Esophagus squamous epithelium (tissue), 4 donors: ENCODE results near the gene TIGIT.

ENCODE experiments used
- POLR2A ChIP-seq, 4 donors: fragments of 450-650 bp; IDR thresholded peaks; one replicate each; pipeline ENCODE4 v1.6.1; 2017; ENCODE audit warnings: antibody characterized with exemption in 4 of 4, mild to moderate bottlenecking in 4 of 4, moderate library complexity in 3 of 4
- TF ChIP-seq, protein P1 (sequence below), 6 experiments: fragments of 450-650 bp in 4 of 6; fragments of 200-600 bp in 2 of 6; sonication (generic) in 2 of 6; IDR thresholded peaks; one replicate each; pipeline ENCODE4 v1.5.1; 2016 to 2019; ENCODE audit warnings: antibody characterized with exemption in 6 of 6, mild to moderate bottlenecking in 4 of 6, moderate library complexity in 4 of 6

DNA sequence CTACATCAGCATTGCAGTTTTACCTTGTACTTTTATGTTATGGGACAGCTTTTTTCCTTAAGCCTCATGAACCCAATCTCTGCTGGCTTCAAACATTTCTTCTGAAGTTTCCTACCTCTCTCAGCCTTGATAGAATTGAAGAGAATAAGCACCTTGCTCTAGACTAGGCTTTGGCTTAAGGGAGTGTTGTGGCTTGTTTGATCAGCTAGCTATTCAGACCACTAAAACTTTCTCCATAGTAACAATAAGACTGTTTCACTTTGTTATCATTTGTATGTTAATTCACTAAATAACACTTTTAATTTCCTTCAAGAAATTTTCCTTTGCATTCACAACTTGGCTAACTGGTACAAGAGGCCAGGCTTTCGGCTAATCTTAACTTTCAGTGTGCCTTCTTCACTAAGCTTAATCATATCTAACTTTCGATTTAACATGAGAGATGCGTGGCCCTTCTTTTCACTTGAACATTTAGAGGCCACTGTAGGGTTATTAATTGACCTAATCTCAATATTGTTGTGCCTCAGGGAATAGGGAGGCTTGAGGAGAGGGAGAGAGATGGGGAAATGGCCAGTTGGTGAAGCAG, 8.1 kb upstream of the TIGIT start:
- TF ChIP-seq, protein P1, sequence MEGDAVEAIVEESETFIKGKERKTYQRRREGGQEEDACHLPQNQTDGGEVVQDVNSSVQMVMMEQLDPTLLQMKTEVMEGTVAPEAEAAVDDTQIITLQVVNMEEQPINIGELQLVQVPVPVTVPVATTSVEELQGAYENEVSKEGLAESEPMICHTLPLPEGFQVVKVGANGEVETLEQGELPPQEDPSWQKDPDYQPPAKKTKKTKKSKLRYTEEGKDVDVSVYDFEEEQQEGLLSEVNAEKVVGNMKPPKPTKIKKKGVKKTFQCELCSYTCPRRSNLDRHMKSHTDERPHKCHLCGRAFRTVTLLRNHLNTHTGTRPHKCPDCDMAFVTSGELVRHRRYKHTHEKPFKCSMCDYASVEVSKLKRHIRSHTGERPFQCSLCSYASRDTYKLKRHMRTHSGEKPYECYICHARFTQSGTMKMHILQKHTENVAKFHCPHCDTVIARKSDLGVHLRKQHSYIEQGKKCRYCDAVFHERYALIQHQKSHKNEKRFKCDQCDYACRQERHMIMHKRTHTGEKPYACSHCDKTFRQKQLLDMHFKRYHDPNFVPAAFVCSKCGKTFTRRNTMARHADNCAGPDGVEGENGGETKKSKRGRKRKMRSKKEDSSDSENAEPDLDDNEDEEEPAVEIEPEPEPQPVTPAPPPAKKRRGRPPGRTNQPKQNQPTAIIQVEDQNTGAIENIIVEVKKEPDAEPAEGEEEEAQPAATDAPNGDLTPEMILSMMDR (IDR thresholded peaks at IDR 0.05): no peak
- TF ChIP-seq POLR2A (IDR thresholded peaks at IDR 0.05): no peak
